GM20000 (cell line): ENCODE measurements around the gene CASP9.
"Not testable (repeated sequence)": the region's sequence is repeated elsewhere in the genome, so short reads cannot be mapped to it uniquely, and the experiment has no call there.

ENCODE experiments used
- DNase-seq: peaks from one replicate; pipeline ENCODE4 v3.0.0; 2012; ENCODE audit warnings: low spot score
- TF ChIP-seq, protein P1 (sequence below): IDR thresholded peaks from 2 replicates; pipeline ENCODE4 v1.5.1; 2012; ENCODE audit warnings: mild to moderate bottlenecking, control low read depth; ENCODE audit errors: extremely low read depth, missing control alignments

The CASP9 gene

DNA sequence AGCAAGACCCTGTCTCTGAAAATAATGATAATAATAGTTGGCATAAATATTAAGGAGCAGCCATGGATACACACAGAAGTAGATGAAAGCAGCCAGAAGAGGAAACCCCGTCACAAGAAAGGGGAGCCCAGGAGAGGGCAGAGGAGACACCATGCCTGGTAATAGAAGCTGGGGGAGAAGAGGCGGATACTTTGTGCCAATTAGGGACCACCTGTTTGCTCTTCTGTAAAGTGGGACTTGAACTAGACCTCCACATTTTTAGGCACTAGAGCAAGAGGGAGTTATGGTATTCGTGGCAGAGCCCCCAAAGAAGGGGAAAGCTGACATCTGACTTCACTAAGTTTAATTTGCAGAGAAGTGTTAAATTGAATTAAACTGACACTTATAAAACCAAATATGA lies 35.6 kb downstream of the CASP9 start:
- TF ChIP-seq, protein P1, sequence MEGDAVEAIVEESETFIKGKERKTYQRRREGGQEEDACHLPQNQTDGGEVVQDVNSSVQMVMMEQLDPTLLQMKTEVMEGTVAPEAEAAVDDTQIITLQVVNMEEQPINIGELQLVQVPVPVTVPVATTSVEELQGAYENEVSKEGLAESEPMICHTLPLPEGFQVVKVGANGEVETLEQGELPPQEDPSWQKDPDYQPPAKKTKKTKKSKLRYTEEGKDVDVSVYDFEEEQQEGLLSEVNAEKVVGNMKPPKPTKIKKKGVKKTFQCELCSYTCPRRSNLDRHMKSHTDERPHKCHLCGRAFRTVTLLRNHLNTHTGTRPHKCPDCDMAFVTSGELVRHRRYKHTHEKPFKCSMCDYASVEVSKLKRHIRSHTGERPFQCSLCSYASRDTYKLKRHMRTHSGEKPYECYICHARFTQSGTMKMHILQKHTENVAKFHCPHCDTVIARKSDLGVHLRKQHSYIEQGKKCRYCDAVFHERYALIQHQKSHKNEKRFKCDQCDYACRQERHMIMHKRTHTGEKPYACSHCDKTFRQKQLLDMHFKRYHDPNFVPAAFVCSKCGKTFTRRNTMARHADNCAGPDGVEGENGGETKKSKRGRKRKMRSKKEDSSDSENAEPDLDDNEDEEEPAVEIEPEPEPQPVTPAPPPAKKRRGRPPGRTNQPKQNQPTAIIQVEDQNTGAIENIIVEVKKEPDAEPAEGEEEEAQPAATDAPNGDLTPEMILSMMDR = no peak
- no peak for DNase-seq

- not testable (repeated sequence) for DNase-seq
Measured at GRCh38 chr1:15486844-15487610, 37.0 kb downstream of the CASP9 start.

GRCh38 chr1:15485636-15486035 lies 38.4 kb downstream of the CASP9 start:
- TF ChIP-seq, protein P1 = no peak
- no peak for DNase-seq

DNA sequence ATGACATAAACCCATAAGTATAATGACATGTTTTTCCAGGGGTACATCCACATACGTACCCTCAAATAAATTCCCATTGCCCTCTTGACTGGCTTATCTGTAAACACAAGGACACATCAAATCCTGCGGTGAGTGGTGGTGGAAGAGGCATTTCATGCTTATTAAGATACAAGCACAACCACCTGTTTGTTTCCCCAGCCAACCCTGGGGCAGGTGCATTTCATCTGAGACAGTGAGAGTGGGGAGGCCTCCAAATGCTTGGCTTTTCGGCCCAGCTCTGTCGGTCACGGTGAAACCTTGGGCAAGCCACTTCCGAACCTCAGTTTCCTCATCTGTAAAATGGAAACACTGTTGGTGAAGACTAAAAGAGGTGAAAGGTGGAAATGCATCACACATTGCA lies 39.6 kb downstream of the CASP9 start:
- DNase-seq = not testable (repeated sequence)

DNA sequence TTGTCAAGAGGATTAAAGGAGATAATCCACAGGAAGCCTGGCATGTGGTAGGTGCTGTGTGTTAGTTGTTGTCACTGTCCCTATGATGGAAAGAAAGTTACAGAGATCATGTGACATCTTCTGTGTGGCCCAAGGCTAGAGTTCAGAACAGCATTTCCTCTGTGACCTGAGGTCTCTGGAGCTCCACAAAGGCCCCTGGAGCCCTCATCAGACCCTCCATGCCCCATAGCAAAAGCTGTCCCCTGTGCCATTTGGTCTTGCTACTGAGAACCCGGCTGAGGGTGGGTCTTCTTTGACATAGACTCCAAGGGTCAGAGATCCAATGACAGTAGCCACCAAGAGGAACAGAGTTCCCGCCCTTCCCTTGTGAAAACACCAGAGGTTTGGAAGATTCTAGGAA lies 40.0 kb downstream of the CASP9 start:
- DNase-seq = no peak
- TF ChIP-seq, protein P1 = no peak

GRCh38 chr1:15482983-15483543 lies 41.0 kb downstream of the CASP9 start:
- DNase-seq = not testable (repeated sequence)

DNA sequence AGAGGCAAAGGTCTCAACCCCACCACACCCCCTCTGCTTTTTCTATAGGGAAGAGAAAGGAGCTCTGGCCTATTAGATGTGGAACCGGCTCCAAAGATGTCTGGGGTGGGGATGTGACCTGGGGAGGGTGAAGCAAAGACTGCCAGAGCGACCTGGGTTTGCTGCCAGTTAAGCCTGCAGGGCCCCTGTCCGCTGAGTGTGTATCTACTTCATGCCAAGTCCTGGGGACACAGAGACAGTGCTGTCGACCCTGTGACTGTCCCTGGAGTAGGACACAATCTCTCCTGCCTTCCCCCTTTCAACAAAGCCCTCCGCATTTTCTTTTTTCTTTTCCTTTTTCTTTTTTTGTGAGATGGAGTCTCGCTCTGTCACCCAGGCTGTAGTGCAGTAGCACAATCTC lies 41.6 kb downstream of the CASP9 start:
- DNase-seq = not testable (repeated sequence)

DNA sequence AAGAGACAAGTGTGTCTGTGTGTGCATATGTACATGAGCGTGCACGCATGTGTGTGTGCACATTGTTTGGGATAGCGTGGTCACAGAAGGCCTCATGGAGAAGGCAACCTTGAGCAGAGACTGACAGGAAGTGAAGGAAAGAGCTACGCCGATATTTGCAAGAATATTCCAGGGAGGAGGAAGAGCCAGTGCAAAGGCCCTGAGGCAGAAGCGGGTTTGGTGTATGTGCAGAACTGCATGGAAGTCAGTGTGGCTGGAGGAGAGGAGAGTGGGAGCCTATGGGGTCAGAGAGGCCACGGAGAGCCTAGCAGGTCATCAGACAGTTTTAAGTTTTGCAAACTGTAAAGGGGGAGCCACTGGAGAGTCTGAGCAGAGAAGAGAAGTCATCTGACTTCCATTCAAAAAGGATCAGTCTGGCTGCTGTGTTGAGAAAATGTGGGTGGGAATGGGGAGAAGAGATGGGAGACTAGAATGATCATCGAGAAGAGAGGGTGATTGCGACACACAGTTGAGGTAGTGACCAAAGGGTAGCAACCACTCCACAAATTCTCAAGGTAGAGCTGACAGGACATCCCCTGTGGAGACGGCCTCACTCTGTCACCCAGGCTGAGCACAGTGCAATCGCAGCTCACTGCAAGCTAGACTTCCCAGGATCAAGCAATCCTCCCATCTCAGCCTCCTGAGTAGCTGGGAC lies 44.2 kb downstream of the CASP9 start:
- TF ChIP-seq, protein P1 = no peak
- DNase-seq = no peak

DNA sequence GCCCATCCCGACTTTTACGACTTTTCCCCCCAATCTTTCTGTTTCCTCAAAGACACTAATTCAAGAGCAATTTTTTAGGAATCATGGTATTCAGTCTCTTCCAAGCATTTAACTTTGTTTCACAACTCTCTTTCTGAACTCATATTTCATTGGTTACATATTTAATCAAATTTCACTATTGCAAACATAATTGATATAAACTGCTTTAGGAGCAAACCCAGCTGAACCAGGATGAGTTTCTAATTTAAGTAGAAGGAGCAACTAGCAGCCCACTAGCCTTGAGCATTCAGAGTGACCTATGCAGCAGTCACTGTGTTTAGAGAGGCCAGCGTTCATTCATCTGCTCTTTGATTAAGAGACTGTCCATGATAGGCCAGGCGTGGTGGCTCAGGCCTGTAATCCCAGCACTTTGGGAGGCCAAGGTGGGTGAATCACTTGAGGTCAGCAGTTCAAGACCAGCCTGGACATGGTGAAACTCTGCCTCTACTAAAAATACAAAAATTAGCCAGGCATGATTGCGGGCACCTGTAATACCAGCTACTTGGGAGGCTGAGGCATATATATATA lies 46.3 kb downstream of the CASP9 start:
- no peak for DNase-seq
- TF ChIP-seq, protein P1 = no peak
